Naive thymus-derived CD4-positive, alpha-beta T cell (primary cell): ENCODE data around the gene HSDL1. TPM values are rescaled to one million over a fixed set of nuclear protein-coding genes. Genes with fewer than 3 reads are reported as not detected.

Source experiments
- ATAC-seq: fragments of 150-1000 bp; cut with Tn5 transposase; 2 replicates; pipeline ENCODE4 v1.10.0; 2021; ENCODE audit warnings: mild to moderate bottlenecking, moderate library complexity
- CTCF ChIA-PET: fragments of 350-600 bp; sonication (Branson Sonifier 250); formaldehyde crosslinking; loops from one replicate; lab custom pipeline; 2021; ENCODE audit warnings: antibody characterized with exemption; lab: Charles Lee
- POLR2A ChIA-PET: fragments of 350-600 bp; sonication (Branson Sonifier 250); formaldehyde crosslinking; loops from one replicate; lab custom pipeline; 2021; ENCODE audit warnings: antibody characterized with exemption, inconsistent platforms; lab: Charles Lee
- DNase-seq, 9 donors: peaks; one replicate each; pipeline versions ENCODE4 v3.0.0 to v3.0.0-alpha.2; 2020 to 2022; ENCODE audit warnings: mixed read lengths in 1 of 9
- H3K27ac ChIP-seq: one replicate; pipeline ENCODE4 v1.7.0; 2013; ENCODE audit warnings: mild to moderate bottlenecking, low read depth, low read length, moderate library complexity
- H3K27me3 ChIP-seq, 2 donors: one replicate each; pipeline ENCODE4 v1.7.0; 2013; ENCODE audit warnings: low read length in 2 of 2, mild to moderate bottlenecking in 2 of 2, moderate library complexity in 2 of 2; ENCODE audit not compliant: control insufficient read depth in 2 of 2, insufficient read depth in 2 of 2
- H3K36me3 ChIP-seq, 3 experiments: 1 replicate in 2 of 3; 2 replicates in 1 of 3; pipeline ENCODE4 v1.7.0; 2013; ENCODE audit warnings: low read length in 3 of 3, mild to moderate bottlenecking in 3 of 3, moderate library complexity in 1 of 3; ENCODE audit not compliant: insufficient read depth in 3 of 3, control insufficient read depth in 2 of 3
- H3K4me1 ChIP-seq, 2 donors: one replicate each; pipeline ENCODE4 v1.7.0; 2013; ENCODE audit warnings: low read length in 2 of 2, mild to moderate bottlenecking in 2 of 2, moderate library complexity in 1 of 2; ENCODE audit not compliant: control insufficient read depth in 2 of 2, insufficient read depth in 2 of 2
- H3K4me3 ChIP-seq: 2 replicates; pipeline ENCODE4 v1.7.0; 2013; ENCODE audit warnings: mild to moderate bottlenecking, low read length
- H3K9me3 ChIP-seq, 3 experiments: 1 replicate in 2 of 3; 2 replicates in 1 of 3; pipeline ENCODE4 v1.7.0; 2013; ENCODE audit warnings: low read length in 3 of 3; ENCODE audit not compliant: control insufficient read depth in 2 of 3
- H3K27ac Mint-ChIP-seq, 9 donors: one replicate each; pipeline ENCODE4 v1.8.0; 2020 to 2022; ENCODE audit warnings: mixed read lengths in 9 of 9, mild to moderate bottlenecking in 8 of 9, moderate library complexity in 5 of 9, inconsistent platforms in 2 of 9
- H3K27me3 Mint-ChIP-seq, 5 donors: one replicate each; pipeline ENCODE4 v1.8.0; 2021 to 2022; ENCODE audit warnings: mixed read lengths in 5 of 5, mild to moderate bottlenecking in 1 of 5
- H3K36me3 Mint-ChIP-seq, 5 donors: one replicate each; pipeline ENCODE4 v1.8.0; 2020 to 2022; ENCODE audit warnings: mixed read lengths in 5 of 5, mild to moderate bottlenecking in 3 of 5, inconsistent platforms in 1 of 5
- H3K4me1 Mint-ChIP-seq, 7 donors: one replicate each; pipeline ENCODE4 v1.8.0; 2020 to 2022; ENCODE audit warnings: mixed read lengths in 7 of 7, mild to moderate bottlenecking in 3 of 7, inconsistent platforms in 1 of 7
- H3K4me3 Mint-ChIP-seq, 10 donors: one replicate each; pipeline ENCODE4 v1.8.0; 2020 to 2022; ENCODE audit warnings: mild to moderate bottlenecking in 10 of 10, mixed read lengths in 10 of 10, moderate library complexity in 6 of 10, inconsistent platforms in 2 of 10
- H3K9me3 Mint-ChIP-seq, 11 donors: one replicate each; pipeline ENCODE4 v1.8.0; 2020 to 2022; ENCODE audit warnings: mixed read lengths in 11 of 11, mild to moderate bottlenecking in 4 of 11, inconsistent platforms in 1 of 11, moderate library complexity in 1 of 11
- intact Hi-C, 2 donors: fragments of 100-400 bp; cut with micrococcal nuclease; formaldehyde crosslinking; loops; one replicate each; pipeline ENCODE4 v1.15.1; 2023
- polyA plus RNA-seq, 2 donors: library from polyadenylated mRNA; unstranded; fragments of 300-500 nt; fragmentation: Illumina TruSeq; gene quantifications; one replicate each; pipeline ENCODE4 v1.2.3, GENCODE V29; 2021
- total RNA-seq, 6 experiments: library from RNA in 5 of 6; stranded (reverse) in 5 of 6; gene quantifications; 1 replicate in 5 of 6; 2 replicates in 1 of 6; pipeline ENCODE4 v1.2.3 and lab custom pipeline; 2021 to 2026

Gene HSDL1
- total and polyA plus RNA-seq, 7 experiments from 2014 or later: 10.1 to 26.6 (median 13.6) TPM

DNA sequence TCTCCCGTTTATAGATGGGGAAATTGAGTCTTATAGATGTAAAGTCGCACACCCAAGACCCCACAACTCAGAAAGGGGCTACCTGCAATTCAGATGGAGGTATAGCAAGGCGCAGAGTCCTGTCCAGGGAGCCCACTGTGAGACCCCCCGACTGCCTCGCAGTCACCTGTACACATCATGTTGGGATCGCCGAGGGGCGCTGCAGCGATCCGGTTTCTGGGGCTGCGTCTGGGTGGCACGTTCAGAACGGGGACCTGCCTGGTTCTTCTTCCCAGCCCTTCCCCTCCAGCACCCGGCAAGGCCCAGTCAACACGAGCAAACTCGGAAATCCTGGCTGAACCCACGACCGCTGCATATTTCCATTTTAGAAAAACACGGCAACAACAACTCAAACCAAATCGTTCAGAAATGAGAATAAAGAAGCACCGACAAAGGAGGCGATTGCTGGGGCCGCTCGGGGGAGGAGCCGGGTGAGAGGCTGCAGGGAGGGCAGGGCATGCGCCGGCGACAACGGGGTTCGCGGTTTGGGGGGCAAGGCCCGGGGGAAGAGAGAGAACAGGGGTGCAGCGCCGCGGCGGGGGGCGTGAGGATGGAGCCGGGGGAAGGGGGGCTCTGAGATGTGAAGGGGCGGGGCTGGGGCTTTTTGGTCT, 643 bp downstream of the HSDL1 start:
- Histone ChIP-seq H3K9me3 (no peaks in the 10 kb centered on the region), H3K4me1 (peaks cover 4 to 8% of the 10 kb centered on the region in 2 donors), H3K36me3 (peaks cover 0 to 5% (median 0%) of the 10 kb centered on the region in 3 experiments), H3K4me3 (peak overlapping the region; percentile 68), H3K27ac (peak overlapping the region; percentile 87), H3K27me3 (no peaks in the 10 kb centered on the region)
- ATAC-seq (peak; percentile 52), DNase-seq (peak; percentile 11 to 57 (median 36))
- peaks cover 0 to 4% (median 0%) of the 10 kb centered on the region in 5 donors for H3K36me3 Mint-ChIP-seq
- H3K27me3 Mint-ChIP-seq: peaks cover 0 to 19% (median 0%) of the 10 kb centered on the region in 5 donors
- H3K27ac Mint-ChIP-seq: peak overlapping the region; percentile 79 to 95 (median 89)
- H3K4me1 Mint-ChIP-seq: peaks cover 10 to 38% (median 35%) of the 10 kb centered on the region in 7 donors
- no peaks in the 10 kb centered on the region for H3K9me3 Mint-ChIP-seq
- CTCF ChIA-PET: interaction anchor here (0.6 kb wide), 1 partner anchor 29 kb away, joined by 4 read pairs; no protein-coding TSS in a partner anchor
- intact Hi-C loops: loop anchor here (1.0 to 2.0 kb wide), 2 partner anchors 56 to 60 kb away; no protein-coding TSS in a partner anchor
- POLR2A ChIA-PET: interaction anchor here (1.0 to 2.4 kb wide), 3 partner anchors 13 to 27 kb away, joined by 3 to 21 read pairs (median 3); partner anchors contain the start of gene MBTPS1
- peak overlapping the region; percentile 91 to 98 (median 94) for H3K4me3 Mint-ChIP-seq

DNA sequence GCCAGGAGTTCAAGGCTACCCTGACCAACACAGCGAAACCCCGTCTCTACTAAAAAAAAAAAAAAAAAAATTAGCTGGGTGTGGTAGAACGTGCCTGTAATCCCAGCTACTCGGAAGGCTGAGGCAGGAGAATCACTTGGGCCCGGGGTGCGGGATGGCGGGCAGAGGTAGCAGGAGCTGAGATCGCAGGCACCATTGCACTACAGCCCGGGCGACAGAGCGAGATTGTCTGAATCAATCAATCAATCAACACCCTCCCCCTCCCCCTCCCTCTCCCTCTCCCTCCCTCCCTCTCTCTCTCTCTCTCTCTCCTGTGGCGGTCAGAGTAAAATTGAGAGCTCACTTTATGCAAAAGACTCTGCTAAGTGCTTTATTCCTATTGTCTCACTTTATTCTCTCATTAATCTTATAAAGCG, 1.2 kb downstream of the HSDL1 start:
- Mint-ChIP-seq H3K4me3 (peak overlapping the region; percentile 91 to 98 (median 94)), H3K27ac (peak overlapping the region in 8 of 9 donors; percentile 79 to 95 (median 90)), H3K36me3 (peaks cover 0 to 4% (median 0%) of the 10 kb centered on the region in 5 donors), H3K4me1 (peaks cover 13 to 44% (median 40%) of the 10 kb centered on the region in 7 donors), H3K27me3 (peaks cover 0 to 17% (median 0%) of the 10 kb centered on the region in 5 donors), H3K9me3 (no peaks in the 10 kb centered on the region)
- DNase-seq (no peak), ATAC-seq (no peak)
- Histone ChIP-seq H3K36me3 (peaks cover 0 to 5% (median 0%) of the 10 kb centered on the region in 3 experiments), H3K27ac (peak overlapping the region; percentile 87), H3K4me1 (peaks cover 4 to 11% of the 10 kb centered on the region in 2 donors), H3K27me3 (no peaks in the 10 kb centered on the region), H3K9me3 (no peaks in the 10 kb centered on the region), H3K4me3 (peak overlapping the region; percentile 68)
- intact Hi-C loops: loop anchor here (1.0 to 2.0 kb wide), 2 partner anchors 55 to 59 kb away; no protein-coding TSS in a partner anchor
- CTCF ChIA-PET: interaction anchor here (0.6 kb wide), 1 partner anchor 29 kb away, joined by 4 read pairs; no protein-coding TSS in a partner anchor
- POLR2A ChIA-PET: interaction anchor here (2.4 kb wide), 1 partner anchor 27 kb away, joined by 21 read pairs; the partner anchor contains the start of gene MBTPS1

DNA sequence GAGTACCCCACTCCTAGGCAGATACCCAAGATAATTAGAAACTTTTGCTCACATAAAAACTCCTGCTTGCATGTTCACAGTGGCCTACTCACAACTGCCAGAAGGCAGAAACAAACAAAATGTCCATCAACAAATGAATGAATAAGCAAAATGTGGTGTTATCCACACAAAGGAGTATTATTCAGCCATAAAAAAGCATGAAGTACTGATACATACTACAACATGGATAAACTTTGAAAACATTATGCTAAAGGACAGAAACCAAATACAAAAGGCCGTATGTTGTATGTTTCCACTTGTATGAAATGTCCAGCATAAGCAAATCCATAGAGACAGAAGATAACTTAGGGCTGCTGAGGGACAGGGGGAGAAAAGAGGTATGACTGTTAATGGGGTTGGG, 1.9 kb downstream of the HSDL1 start:
- Histone ChIP-seq H3K27me3 (no peaks in the 10 kb centered on the region), H3K4me3 (no peak overlapping the region), H3K4me1 (peaks cover 4 to 14% of the 10 kb centered on the region in 2 donors), H3K27ac (no peak overlapping the region), H3K36me3 (peaks cover 0 to 5% (median 0%) of the 10 kb centered on the region in 3 experiments), H3K9me3 (no peaks in the 10 kb centered on the region)
- Mint-ChIP-seq H3K27ac (peak overlapping the region in 4 of 9 donors; percentile 3 to 92 (median 28)), H3K4me1 (peaks cover 14 to 50% (median 48%) of the 10 kb centered on the region in 7 donors), H3K4me3 (peak overlapping the region; percentile 4 to 98 (median 80)), H3K9me3 (no peaks in the 10 kb centered on the region), H3K36me3 (peaks cover 0 to 4% (median 0%) of the 10 kb centered on the region in 5 donors), H3K27me3 (peaks cover 0 to 15% (median 0%) of the 10 kb centered on the region in 5 donors)
- ChIA-PET POLR2A (no interaction called here), CTCF (no interaction called here)
- intact Hi-C loops: no loop called here
- ATAC-seq: no peak
- no peak for DNase-seq

DNA sequence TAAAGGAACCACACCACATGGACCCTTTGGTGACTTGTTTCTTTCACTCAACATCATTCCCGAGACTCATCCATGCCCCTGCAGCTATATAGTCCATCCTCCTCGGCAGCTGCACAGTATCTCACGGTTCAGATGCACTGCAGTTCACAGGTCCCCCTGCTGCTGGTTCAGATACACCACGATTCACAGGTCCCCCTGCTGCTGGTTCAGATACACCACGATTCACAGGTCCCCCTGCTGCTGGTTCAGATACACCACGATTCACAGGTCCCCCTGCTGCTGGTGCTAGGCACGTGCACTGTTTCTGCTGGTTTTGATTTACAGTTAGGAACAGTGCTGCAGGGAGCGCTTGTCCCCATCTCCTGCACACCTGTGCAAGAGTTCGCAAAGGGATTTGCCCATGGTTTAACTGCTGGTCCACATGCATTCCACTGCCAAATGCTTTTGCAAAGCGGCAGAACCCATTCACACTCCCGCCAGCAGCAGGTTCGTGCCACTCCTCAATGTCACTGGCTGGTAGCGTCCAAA, 3.8 kb downstream of the HSDL1 start:
- Mint-ChIP-seq H3K27ac (peak overlapping the region in 1 of 9 donors; percentile 55), H3K9me3 (no peaks in the 10 kb centered on the region), H3K36me3 (peaks cover 0 to 4% (median 0%) of the 10 kb centered on the region in 5 donors), H3K4me1 (peaks cover 24 to 62% (median 51%) of the 10 kb centered on the region in 7 donors), H3K4me3 (no peak overlapping the region), H3K27me3 (peaks cover 0 to 8% (median 0%) of the 10 kb centered on the region in 5 donors)
- Histone ChIP-seq H3K27ac (no peak overlapping the region), H3K27me3 (no peaks in the 10 kb centered on the region), H3K4me3 (no peak overlapping the region), H3K9me3 (no peaks in the 10 kb centered on the region), H3K36me3 (peaks cover 0 to 5% (median 0%) of the 10 kb centered on the region in 3 experiments), H3K4me1 (peaks cover 4 to 14% of the 10 kb centered on the region in 2 donors)
- intact Hi-C loops: no loop called here
- POLR2A ChIA-PET: interaction anchor here (1.0 to 1.2 kb wide), 2 partner anchors 29 to 75 kb away, joined by 3 read pairs; no protein-coding TSS in a partner anchor
- ATAC-seq (peak; percentile 8), DNase-seq (peak in 5 of 9 donors; percentile 4 to 34 (median 17))
- CTCF ChIA-PET: interaction anchor here (0.6 to 0.8 kb wide), 2 partner anchors 56 to 880 kb away, joined by 4 to 6 read pairs; no protein-coding TSS in a partner anchor

DNA sequence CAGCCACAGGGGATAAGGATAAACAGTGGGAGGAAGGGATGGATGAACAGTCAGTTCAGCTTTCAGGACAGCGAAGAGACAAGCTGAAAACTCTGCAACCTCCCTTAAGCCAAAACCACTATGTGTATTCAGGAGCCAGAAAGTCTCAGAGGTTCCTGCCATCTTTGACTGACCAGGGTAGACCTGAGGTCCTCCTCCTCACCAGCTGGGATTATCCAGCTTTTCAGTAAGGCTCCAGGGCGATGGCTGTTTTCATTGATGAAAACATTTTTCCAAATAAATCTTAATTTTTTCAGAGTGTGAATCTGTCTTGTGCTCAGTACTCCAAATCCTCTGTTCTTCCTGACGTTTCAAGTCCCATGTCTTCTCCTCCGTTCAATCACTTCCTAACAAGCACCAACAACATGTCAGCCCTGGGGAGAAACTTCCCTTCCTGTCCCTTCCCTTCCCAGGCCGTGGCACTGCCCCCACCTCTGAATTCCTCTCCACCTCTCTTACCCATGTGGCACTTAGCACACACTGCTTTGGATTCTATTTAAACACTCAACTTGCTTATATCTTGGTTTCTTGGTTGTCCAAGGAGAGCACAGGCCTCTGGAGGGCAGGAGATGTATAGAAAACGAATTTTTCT, 5.2 kb downstream of the HSDL1 start:
- no peaks in the 10 kb centered on the region for H3K27me3 ChIP-seq
- intact Hi-C loops: no loop called here
- Mint-ChIP-seq H3K4me1 (peaks cover 28 to 65% (median 55%) of the 10 kb centered on the region in 7 donors), H3K27me3 (peaks cover 0 to 6% (median 0%) of the 10 kb centered on the region in 5 donors), H3K27ac (peak overlapping the region in 2 of 9 donors; percentile 11 to 37), H3K9me3 (no peaks in the 10 kb centered on the region), H3K4me3 (no peak overlapping the region), H3K36me3 (peaks cover 0 to 4% (median 2%) of the 10 kb centered on the region in 5 donors)
- H3K4me1 ChIP-seq: peaks cover 4 to 9% of the 10 kb centered on the region in 2 donors
- ATAC-seq: no peak
- POLR2A ChIA-PET: interaction anchor here (1.2 to 2.4 kb wide), 2 partner anchors 23 to 73 kb away, joined by 3 to 11 read pairs; partner anchors contain the start of gene MBTPS1
- peaks cover 0 to 4% (median 0%) of the 10 kb centered on the region in 3 experiments for H3K36me3 ChIP-seq
- DNase-seq: no peak
- no peak overlapping the region for H3K4me3 ChIP-seq
- CTCF ChIA-PET: interaction anchor here (0.6 kb wide), 1 partner anchor 53 kb away, joined by 4 read pairs; no protein-coding TSS in a partner anchor
- no peak overlapping the region for H3K27ac ChIP-seq
- no peaks in the 10 kb centered on the region for H3K9me3 ChIP-seq
